ENCODE measurements around the gene THEM4. TPM values are rescaled to one million over a fixed set of nuclear protein-coding genes. Genes with fewer than 3 reads are reported as not detected.

The THEM4 gene
- total RNA-seq, 4 donors from 2014 or later = 9.1 to 45.2 (median 14.6) TPM

DNA sequence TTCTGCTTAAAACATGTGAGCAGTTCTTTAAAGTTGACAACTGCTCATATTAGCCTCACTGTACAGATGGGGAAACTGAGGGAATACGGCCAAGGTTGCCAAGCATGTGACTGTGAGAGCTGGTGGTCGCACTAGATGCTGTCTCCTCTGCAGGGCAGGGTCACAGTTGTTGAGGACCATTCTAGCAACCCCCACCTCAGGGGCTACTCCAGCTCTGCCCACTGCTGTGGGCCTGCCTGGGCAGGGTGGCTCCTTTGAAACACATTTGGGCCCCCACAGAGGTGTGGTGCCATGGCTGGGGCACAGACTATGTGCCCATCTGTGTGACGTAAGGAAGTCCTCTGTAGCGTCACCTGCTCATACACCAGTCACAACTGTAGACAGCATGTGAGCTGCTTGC, 56.6 kb downstream of the THEM4 start:
- TF ChIP-seq CTCF (IDR thresholded peaks at IDR 0.05) = no peak
- no peak for TF ChIP-seq POLR2A (IDR thresholded peaks at IDR 0.05)
- no peaks in the 10 kb centered on the region for H3K9me3 ChIP-seq
- DNase-seq = no peak
- H3K4me3 ChIP-seq = no peak overlapping the region
- H3K4me1 ChIP-seq = no peaks in the 10 kb centered on the region
- no peak overlapping the region for H3K27ac ChIP-seq
- H3K36me3 ChIP-seq = no peaks in the 10 kb centered on the region
- H3K27me3 ChIP-seq = no peaks in the 10 kb centered on the region

GRCh38 chr1:151851886-151852285, 57.4 kb downstream of the THEM4 start:
- Histone ChIP-seq H3K27ac (no peak overlapping the region), H3K36me3 (no peaks in the 10 kb centered on the region), H3K9me3 (no peaks in the 10 kb centered on the region), H3K27me3 (no peaks in the 10 kb centered on the region), H3K4me3 (no peak overlapping the region), H3K4me1 (no peaks in the 10 kb centered on the region)
- DNase-seq = no peak
- TF ChIP-seq POLR2A (IDR thresholded peaks at IDR 0.05) (no peak), CTCF (IDR thresholded peaks at IDR 0.05) (no peak)

GRCh38 chr1:151849871-151850270, 59.4 kb downstream of the THEM4 start:
- H3K27ac ChIP-seq = no peak overlapping the region
- no peak overlapping the region for H3K4me3 ChIP-seq
- TF ChIP-seq POLR2A (IDR thresholded peaks at IDR 0.05) (no peak), CTCF (IDR thresholded peaks at IDR 0.05) (no peak)
- no peaks in the 10 kb centered on the region for H3K4me1 ChIP-seq
- no peaks in the 10 kb centered on the region for H3K9me3 ChIP-seq
- H3K27me3 ChIP-seq = no peaks in the 10 kb centered on the region
- H3K36me3 ChIP-seq = no peaks in the 10 kb centered on the region
- DNase-seq = peak in 1 of 3 donors; percentile 33

DNA sequence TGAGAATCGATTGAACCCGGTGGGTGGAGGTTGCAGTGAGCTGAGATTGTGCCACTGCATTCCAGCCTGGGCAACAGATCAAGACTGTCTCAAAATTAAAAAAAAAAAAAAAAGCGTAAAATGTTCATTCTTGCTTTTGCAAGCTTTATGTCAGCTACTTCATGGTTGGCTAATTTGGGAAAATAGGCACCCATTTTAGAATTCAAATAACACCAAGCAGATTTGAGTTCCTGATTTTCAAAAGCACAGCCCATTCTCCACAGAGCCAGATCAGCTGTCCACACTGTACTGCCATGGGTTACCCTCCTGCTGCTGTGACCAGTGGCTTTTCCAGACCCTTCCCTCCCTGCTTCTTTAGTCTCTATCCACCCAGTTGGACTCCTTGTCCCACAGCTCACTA, 60.2 kb downstream of the THEM4 start:
- no peak overlapping the region for H3K4me3 ChIP-seq
- no peaks in the 10 kb centered on the region for H3K9me3 ChIP-seq
- no peaks in the 10 kb centered on the region for H3K36me3 ChIP-seq
- no peaks in the 10 kb centered on the region for H3K27me3 ChIP-seq
- no peak for TF ChIP-seq CTCF (IDR thresholded peaks at IDR 0.05)
- TF ChIP-seq POLR2A (IDR thresholded peaks at IDR 0.05) = no peak
- H3K4me1 ChIP-seq = no peaks in the 10 kb centered on the region
- no peak overlapping the region for H3K27ac ChIP-seq
- no peak for DNase-seq

GRCh38 chr1:151847867-151848596, 61.3 kb downstream of the THEM4 start:
- Histone ChIP-seq H3K4me1 (no peaks in the 10 kb centered on the region), H3K9me3 (no peaks in the 10 kb centered on the region), H3K27ac (no peak overlapping the region), H3K27me3 (no peaks in the 10 kb centered on the region), H3K36me3 (no peaks in the 10 kb centered on the region), H3K4me3 (no peak overlapping the region)
- TF ChIP-seq POLR2A (IDR thresholded peaks at IDR 0.05) (no peak), CTCF (IDR thresholded peaks at IDR 0.05) (no peak)
- peak in 1 of 3 donors; percentile 11 for DNase-seq

Measured in Peyer's patch (tissue), 4 donors.